Vagina (tissue), 2 donors: ENCODE data around the gene VAV3.

Source experiments
- POLR2A ChIP-seq, 2 donors: fragments of 450-650 bp; IDR thresholded peaks; one replicate each; pipeline ENCODE4 v1.6.1; 2017; ENCODE audit warnings: antibody characterized with exemption in 2 of 2, mild to moderate bottlenecking in 2 of 2, moderate library complexity in 2 of 2
- POLR2AphosphoS5 ChIP-seq, 2 donors: sonication (generic); formaldehyde crosslinking; IDR thresholded peaks; one replicate each; pipeline ENCODE4 v1.9.0; 2017; ENCODE audit warnings: antibody characterized with exemption in 2 of 2, mild to moderate bottlenecking in 2 of 2, low read depth in 1 of 2; ENCODE audit not compliant: insufficient read depth in 1 of 2
- TF ChIP-seq, protein P1 (sequence below), 3 experiments: fragments of 450-650 bp in 2 of 3; fragments of 200-600 bp in 1 of 3; sonication (generic) in 1 of 3; IDR thresholded peaks; one replicate each; pipeline ENCODE4 v1.5.1; 2017 to 2019; ENCODE audit warnings: antibody characterized with exemption in 3 of 3, mild to moderate bottlenecking in 2 of 3, moderate library complexity in 2 of 3

DNA sequence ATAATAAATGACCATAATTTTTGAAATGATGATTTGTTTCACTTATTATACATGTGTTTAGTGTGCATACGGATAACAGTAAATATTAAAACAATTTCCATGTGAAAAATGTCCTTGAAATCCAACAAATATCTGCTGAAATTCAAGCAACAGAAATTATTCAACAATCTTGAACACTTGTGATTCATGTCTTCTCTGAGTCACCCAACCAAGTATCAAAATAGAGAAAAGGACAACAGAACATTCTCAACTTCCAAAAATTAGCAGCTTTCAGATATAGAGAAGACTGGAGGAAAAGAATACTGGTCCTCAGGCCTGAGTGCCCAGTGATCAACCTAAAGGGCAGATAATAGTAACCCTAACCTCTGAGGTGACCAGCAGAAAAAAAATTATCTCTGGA, 90.8 kb downstream of the VAV3 start:
- TF ChIP-seq, protein P1, sequence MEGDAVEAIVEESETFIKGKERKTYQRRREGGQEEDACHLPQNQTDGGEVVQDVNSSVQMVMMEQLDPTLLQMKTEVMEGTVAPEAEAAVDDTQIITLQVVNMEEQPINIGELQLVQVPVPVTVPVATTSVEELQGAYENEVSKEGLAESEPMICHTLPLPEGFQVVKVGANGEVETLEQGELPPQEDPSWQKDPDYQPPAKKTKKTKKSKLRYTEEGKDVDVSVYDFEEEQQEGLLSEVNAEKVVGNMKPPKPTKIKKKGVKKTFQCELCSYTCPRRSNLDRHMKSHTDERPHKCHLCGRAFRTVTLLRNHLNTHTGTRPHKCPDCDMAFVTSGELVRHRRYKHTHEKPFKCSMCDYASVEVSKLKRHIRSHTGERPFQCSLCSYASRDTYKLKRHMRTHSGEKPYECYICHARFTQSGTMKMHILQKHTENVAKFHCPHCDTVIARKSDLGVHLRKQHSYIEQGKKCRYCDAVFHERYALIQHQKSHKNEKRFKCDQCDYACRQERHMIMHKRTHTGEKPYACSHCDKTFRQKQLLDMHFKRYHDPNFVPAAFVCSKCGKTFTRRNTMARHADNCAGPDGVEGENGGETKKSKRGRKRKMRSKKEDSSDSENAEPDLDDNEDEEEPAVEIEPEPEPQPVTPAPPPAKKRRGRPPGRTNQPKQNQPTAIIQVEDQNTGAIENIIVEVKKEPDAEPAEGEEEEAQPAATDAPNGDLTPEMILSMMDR (IDR thresholded peaks at IDR 0.05): no peak
- no peak for TF ChIP-seq POLR2A (IDR thresholded peaks at IDR 0.05)
- no peak for TF ChIP-seq POLR2AphosphoS5 (IDR thresholded peaks at IDR 0.05; ENCODE audit: insufficient read depth in 1 of 2, low read depth in 1 of 2)
